Fibroblast of mammary gland (primary cell): ENCODE data around the gene SIRPD.

ENCODE experiments used
- DNase-seq: peaks from one replicate; pipeline ENCODE4 v3.0.0-alpha.2; 2010; ENCODE audit warnings: low read depth
- H3K4me3 ChIP-seq: 2 replicates; pipeline ENCODE4 v1.5.1; 2011; ENCODE audit warnings: low read depth, mild to moderate bottlenecking, low read length, moderate library complexity; ENCODE audit not compliant: control insufficient read depth
- CTCF ChIP-seq: conservative IDR thresholded peaks from 2 replicates; pipeline ENCODE4 v1.5.1; 2011; ENCODE audit warnings: low read depth, low read length, inconsistent platforms; ENCODE audit not compliant: control insufficient read depth, insufficient read depth

SIRPD gene

GRCh38 chr20:1566701-1567100 lies 9.2 kb upstream of the SIRPD start:
- no peak overlapping the region for H3K4me3 ChIP-seq
- no peak for DNase-seq
- no peak for TF ChIP-seq CTCF

GRCh38 chr20:1565461-1565860 lies 8.0 kb upstream of the SIRPD start:
- no peak for TF ChIP-seq CTCF
- DNase-seq = no peak
- no peak overlapping the region for H3K4me3 ChIP-seq

- TF ChIP-seq CTCF = no peak
Measured at GRCh38 chr20:1563598-1563997, 6.1 kb upstream of the SIRPD start.

GRCh38 chr20:1562622-1563021 lies 5.1 kb upstream of the SIRPD start:
- H3K4me3 ChIP-seq = no peak overlapping the region
- no peak for DNase-seq
- TF ChIP-seq CTCF = no peak

More at GRCh38 chr20:1563598-1563997, 6.1 kb upstream of the SIRPD start:
- H3K4me3 ChIP-seq = no peak overlapping the region
- no peak for DNase-seq

- no peak overlapping the region for H3K4me3 ChIP-seq
- TF ChIP-seq CTCF = no peak
- DNase-seq = no peak
Measured at GRCh38 chr20:1561350-1561749, 3.8 kb upstream of the SIRPD start.

- H3K4me3 ChIP-seq = no peak overlapping the region
- TF ChIP-seq CTCF = no peak
- DNase-seq = no peak
Measured at GRCh38 chr20:1555952-1556351, 1.6 kb downstream of the SIRPD start.

- no peak for DNase-seq
- no peak overlapping the region for H3K4me3 ChIP-seq
- no peak for TF ChIP-seq CTCF
Measured at GRCh38 chr20:1539816-1540419, 17.6 kb downstream of the SIRPD start.
